Sigmoid colon (tissue), 7 donors: ENCODE results near the gene CERS6. TPM values are rescaled to one million over a fixed set of nuclear protein-coding genes. Genes with fewer than 3 reads are reported as not detected.

Source experiments
- DNase-seq: peaks from one replicate; pipeline ENCODE4 v3.0.0-alpha.2; 2019
- H3K27ac ChIP-seq, 4 donors: fragments of 200-600 bp; sonication (generic); one replicate each; pipeline ENCODE4 v1.5.1; 2016 to 2019; ENCODE audit warnings: mild to moderate bottlenecking in 1 of 4
- H3K27me3 ChIP-seq, 3 donors: fragments of 200-600 bp; sonication (generic); one replicate each; pipeline ENCODE4 v1.5.1; 2019; ENCODE audit warnings: mild to moderate bottlenecking in 1 of 3
- H3K36me3 ChIP-seq, 4 donors: fragments of 200-600 bp; sonication (generic); one replicate each; pipeline ENCODE4 v1.5.1; 2016 to 2019
- H3K4me1 ChIP-seq, 4 donors: fragments of 200-600 bp; sonication (generic); one replicate each; pipeline ENCODE4 v1.5.1; 2017 to 2019
- H3K4me3 ChIP-seq, 4 donors: fragments of 200-600 bp; sonication (generic); one replicate each; pipeline ENCODE4 v1.5.1; 2017 to 2019; ENCODE audit warnings: mild to moderate bottlenecking in 2 of 4, moderate library complexity in 1 of 4
- H3K9me3 ChIP-seq, 4 donors: fragments of 200-600 bp in 3 of 4; sonication (generic) in 3 of 4; one replicate each; pipeline versions ENCODE4 v1.5.1 to v1.6.1; 2013 to 2019
- EP300 ChIP-seq, 4 donors: sonication (generic); formaldehyde crosslinking; IDR thresholded peaks; one replicate each; pipeline ENCODE4 v1.6.1; 2017; ENCODE audit warnings: antibody characterized with exemption in 4 of 4
- POLR2A ChIP-seq, 2 donors: fragments of 450-650 bp; IDR thresholded peaks; one replicate each; pipeline ENCODE4 v1.6.1; 2016; ENCODE audit warnings: antibody characterized with exemption in 2 of 2, mild to moderate bottlenecking in 2 of 2, moderate library complexity in 2 of 2
- POLR2AphosphoS5 ChIP-seq, 4 donors: sonication (generic); formaldehyde crosslinking; IDR thresholded peaks; one replicate each; pipeline ENCODE4 v1.6.1; 2017; ENCODE audit warnings: antibody characterized with exemption in 4 of 4
- WGBS, 2 donors: extraction: QIAGEN DNeasy Blood & Tissue Kit; methylation state at CpG; one replicate each; pipeline ENCODE4 v1.1.7; 2013; 5-methylcytosine and 5-hydroxymethylcytosine counted together
- intact Hi-C: fragments of 100-400 bp; cut with DNase I; formaldehyde crosslinking; loops from one replicate; pipeline ENCODE4 v1.15.1; 2023
- polyA plus RNA-seq, 3 donors: library from polyadenylated mRNA; stranded (reverse); fragments of 200-250 nt; gene quantifications; one replicate each; pipeline ENCODE4 v1.2.3, GENCODE V29; 2013
- total RNA-seq, 4 donors: library from RNA; depleted of rRNA; stranded (reverse); fragments of >200 nt; gene quantifications; one replicate each; pipeline ENCODE4 v1.1.0, GENCODE V29; 2016
- TF ChIP-seq, protein P1 (sequence below), 4 experiments: fragments of 450-650 bp in 3 of 4; fragments of 200-600 bp in 1 of 4; IDR thresholded peaks; one replicate each; pipeline ENCODE4 v1.5.1; 2016 to 2019; ENCODE audit warnings: antibody characterized with exemption in 4 of 4, mild to moderate bottlenecking in 3 of 4, moderate library complexity in 2 of 4
- donor health status: healthy with polysubstance abuse.
- donor health status: Bipolar disorder and iron deficiency.
- donor health status: healthy.

CERS6 gene
- total and polyA plus RNA-seq, 7 donors = 4.4 to 21.0 (median 11.2) TPM

DNA sequence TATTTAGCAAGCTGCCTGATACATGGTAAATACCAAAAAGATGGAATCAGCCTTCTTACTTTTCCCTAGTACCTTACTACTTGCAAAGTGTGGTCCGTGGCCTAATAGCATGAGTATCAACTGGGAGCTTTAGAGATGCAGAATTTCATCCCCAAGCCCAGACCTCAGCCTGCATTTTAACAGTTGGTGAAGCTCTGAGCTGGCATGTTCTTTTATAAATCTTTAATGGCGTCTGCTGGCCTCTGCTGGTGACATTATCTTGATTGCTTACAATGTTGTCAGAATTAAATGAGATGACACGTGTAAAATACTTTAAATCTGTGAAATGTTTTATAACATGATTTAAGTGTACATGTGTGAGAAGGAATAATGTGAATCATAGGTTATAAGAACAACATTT lies 231.2 kb downstream of the CERS6 start:
- H3K27me3 ChIP-seq = no peaks in the 10 kb centered on the region
- H3K27ac ChIP-seq = no peak overlapping the region
- intact Hi-C loops = no loop called here
- H3K36me3 ChIP-seq = no peaks in the 10 kb centered on the region
- no peak overlapping the region for H3K4me3 ChIP-seq
- DNase-seq = no peak
- no peak for TF ChIP-seq EP300 (IDR thresholded peaks at IDR 0.05)
- no peak for TF ChIP-seq POLR2AphosphoS5 (IDR thresholded peaks at IDR 0.05)
- TF ChIP-seq, protein P1, sequence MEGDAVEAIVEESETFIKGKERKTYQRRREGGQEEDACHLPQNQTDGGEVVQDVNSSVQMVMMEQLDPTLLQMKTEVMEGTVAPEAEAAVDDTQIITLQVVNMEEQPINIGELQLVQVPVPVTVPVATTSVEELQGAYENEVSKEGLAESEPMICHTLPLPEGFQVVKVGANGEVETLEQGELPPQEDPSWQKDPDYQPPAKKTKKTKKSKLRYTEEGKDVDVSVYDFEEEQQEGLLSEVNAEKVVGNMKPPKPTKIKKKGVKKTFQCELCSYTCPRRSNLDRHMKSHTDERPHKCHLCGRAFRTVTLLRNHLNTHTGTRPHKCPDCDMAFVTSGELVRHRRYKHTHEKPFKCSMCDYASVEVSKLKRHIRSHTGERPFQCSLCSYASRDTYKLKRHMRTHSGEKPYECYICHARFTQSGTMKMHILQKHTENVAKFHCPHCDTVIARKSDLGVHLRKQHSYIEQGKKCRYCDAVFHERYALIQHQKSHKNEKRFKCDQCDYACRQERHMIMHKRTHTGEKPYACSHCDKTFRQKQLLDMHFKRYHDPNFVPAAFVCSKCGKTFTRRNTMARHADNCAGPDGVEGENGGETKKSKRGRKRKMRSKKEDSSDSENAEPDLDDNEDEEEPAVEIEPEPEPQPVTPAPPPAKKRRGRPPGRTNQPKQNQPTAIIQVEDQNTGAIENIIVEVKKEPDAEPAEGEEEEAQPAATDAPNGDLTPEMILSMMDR (IDR thresholded peaks at IDR 0.05) = no peak
- TF ChIP-seq POLR2A (IDR thresholded peaks at IDR 0.05) = no peak
- H3K4me1 ChIP-seq = peaks cover 0 to 14% (median 2%) of the 10 kb centered on the region in 4 donors
- no peaks in the 10 kb centered on the region for H3K9me3 ChIP-seq
- WGBS, 2 donors = 53 to 76% methylated on average over 3 of the region's 3 CpGs

DNA sequence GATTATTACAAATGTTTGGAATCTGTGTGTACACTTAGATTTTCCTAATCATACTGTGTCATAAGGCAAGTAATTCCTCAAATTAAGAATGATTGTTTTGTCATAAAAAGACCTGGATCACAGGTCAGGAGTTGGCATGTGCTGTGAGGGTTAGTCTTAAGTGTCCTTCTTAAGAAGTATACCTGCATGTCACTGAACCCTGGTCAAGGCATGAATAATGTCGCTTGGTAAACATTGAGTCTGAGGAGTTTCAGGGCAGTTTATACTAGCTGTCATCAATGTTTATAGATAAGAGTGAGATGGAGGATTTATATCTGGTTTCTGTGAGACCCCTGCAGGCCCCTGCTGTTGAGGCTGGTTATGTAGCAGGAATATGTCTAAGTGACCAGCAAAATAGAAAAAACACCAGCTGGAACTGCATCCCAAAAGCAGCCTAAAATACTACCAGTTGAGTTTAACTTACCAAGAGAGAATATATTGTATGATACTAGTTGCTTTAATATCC lies 234.4 kb downstream of the CERS6 start:
- no peak for DNase-seq
- peak overlapping the region in 1 of 4 donors; percentile 1 for H3K27ac ChIP-seq
- H3K9me3 ChIP-seq = no peaks in the 10 kb centered on the region
- TF ChIP-seq, protein P1 (IDR thresholded peaks at IDR 0.05) = no peak
- TF ChIP-seq EP300 (IDR thresholded peaks at IDR 0.05) (no peak), POLR2AphosphoS5 (IDR thresholded peaks at IDR 0.05) (no peak), POLR2A (IDR thresholded peaks at IDR 0.05) (no peak)
- no peaks in the 10 kb centered on the region for H3K27me3 ChIP-seq
- no peak overlapping the region for H3K4me3 ChIP-seq
- H3K36me3 ChIP-seq = no peaks in the 10 kb centered on the region
- H3K4me1 ChIP-seq = peaks cover 0 to 14% (median 2%) of the 10 kb centered on the region in 4 donors
- 37 to 78% methylated on average over 1 of the region's 1 CpG for WGBS, 2 donors
- intact Hi-C loops = loop anchor here (5.0 kb wide), 1 partner anchor 343 kb away; no protein-coding TSS in a partner anchor

DNA sequence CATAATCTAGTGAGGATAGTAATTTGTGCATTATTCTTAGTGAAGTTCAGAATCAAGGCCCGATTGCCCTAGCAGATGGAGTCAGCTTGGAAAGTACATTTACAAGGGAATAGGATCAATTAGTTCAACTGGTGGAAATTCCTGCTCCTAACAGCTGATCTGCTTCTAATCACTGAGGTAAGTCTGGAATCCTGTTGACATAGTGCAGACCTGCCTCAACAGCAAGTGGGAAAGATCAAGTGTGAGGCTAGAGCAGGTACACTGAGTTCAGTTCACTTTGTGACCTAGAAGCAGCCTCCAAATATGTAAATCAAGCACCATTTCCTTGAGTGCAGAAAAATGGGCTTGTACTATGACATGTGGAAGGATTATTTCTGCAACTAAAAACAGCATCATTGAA lies 235.1 kb downstream of the CERS6 start:
- peak overlapping the region in 1 of 4 donors; percentile 1 for H3K27ac ChIP-seq
- no peaks in the 10 kb centered on the region for H3K9me3 ChIP-seq
- intact Hi-C loops = loop anchor here (5.0 kb wide), 1 partner anchor 344 kb away; no protein-coding TSS in a partner anchor
- no peak overlapping the region for H3K4me3 ChIP-seq
- H3K4me1 ChIP-seq = peaks cover 0 to 14% (median 2%) of the 10 kb centered on the region in 4 donors
- TF ChIP-seq, protein P1 (IDR thresholded peaks at IDR 0.05) = no peak
- peak in 1 of 4 donors; percentile 49 for TF ChIP-seq POLR2AphosphoS5 (IDR thresholded peaks at IDR 0.05)
- H3K36me3 ChIP-seq = no peaks in the 10 kb centered on the region
- no peak for DNase-seq
- WGBS, 2 donors = 77 to 89% methylated on average over 1 of the region's 1 CpG
- H3K27me3 ChIP-seq = no peaks in the 10 kb centered on the region

DNA sequence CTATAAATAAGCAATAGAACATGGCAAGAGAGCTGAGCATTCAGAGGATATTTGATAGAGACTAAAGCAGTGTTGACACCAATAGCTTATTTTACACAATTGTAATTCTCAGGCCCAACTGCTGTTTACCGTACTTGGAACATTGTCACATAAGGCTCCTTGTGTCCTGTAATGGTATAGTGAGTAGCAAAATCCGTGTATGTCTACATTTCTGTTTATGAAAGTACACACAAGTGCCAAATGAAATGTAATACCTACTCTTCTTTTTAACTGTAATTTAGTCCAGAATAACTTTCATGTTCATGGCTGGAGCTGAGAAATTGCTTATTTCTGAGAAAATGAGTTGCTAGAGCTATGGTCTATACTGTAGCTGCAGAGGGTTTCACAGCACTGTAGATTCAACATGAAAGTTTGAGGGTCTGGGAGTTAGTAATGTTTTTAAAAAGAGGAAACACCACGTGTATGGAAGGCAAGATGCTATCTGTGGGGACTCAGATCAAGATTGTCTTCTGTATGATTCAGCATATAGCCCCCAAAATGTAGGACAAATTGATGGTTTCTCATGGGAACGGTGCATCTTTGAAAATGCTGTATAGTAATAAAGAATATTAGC lies 236.2 kb downstream of the CERS6 start:
- 74 to 75% methylated on average over 4 of the region's 4 CpGs for WGBS, 2 donors
- intact Hi-C loops = loop anchor here (5.0 kb wide), 1 partner anchor 345 kb away; no protein-coding TSS in a partner anchor
- peaks cover 0 to 14% (median 2%) of the 10 kb centered on the region in 4 donors for H3K4me1 ChIP-seq
- no peak overlapping the region for H3K4me3 ChIP-seq
- no peak overlapping the region for H3K27ac ChIP-seq
- TF ChIP-seq POLR2A (IDR thresholded peaks at IDR 0.05) (no peak), POLR2AphosphoS5 (IDR thresholded peaks at IDR 0.05) (no peak), EP300 (IDR thresholded peaks at IDR 0.05) (no peak)
- TF ChIP-seq, protein P1 (IDR thresholded peaks at IDR 0.05) = no peak
- no peaks in the 10 kb centered on the region for H3K9me3 ChIP-seq
- H3K36me3 ChIP-seq = no peaks in the 10 kb centered on the region
- DNase-seq = no peak
- H3K27me3 ChIP-seq = no peaks in the 10 kb centered on the region
